ENCODE data around the gene TDRKH.

Gene TDRKH

DNA sequence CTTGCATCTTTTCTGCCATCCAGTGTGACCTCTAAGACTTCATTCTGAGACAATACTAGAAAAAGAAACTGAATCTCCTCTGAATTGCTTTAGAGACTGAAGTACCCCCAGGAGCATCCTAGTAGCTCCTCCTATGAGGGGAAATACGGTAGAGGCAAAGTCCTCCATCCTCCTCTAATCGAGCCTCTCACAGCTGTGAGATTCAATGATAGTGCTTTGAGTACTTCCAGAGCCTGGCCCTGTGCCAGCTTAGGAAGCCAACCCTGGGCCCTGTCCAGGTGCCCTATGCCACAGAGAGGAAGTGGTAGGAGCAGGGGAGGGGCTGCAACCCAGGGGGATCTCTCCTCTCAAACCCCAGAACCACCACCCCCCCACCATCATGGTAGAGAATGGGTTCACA, 30.6 kb upstream of the TDRKH start:
- no peak for DNase-seq

DNA sequence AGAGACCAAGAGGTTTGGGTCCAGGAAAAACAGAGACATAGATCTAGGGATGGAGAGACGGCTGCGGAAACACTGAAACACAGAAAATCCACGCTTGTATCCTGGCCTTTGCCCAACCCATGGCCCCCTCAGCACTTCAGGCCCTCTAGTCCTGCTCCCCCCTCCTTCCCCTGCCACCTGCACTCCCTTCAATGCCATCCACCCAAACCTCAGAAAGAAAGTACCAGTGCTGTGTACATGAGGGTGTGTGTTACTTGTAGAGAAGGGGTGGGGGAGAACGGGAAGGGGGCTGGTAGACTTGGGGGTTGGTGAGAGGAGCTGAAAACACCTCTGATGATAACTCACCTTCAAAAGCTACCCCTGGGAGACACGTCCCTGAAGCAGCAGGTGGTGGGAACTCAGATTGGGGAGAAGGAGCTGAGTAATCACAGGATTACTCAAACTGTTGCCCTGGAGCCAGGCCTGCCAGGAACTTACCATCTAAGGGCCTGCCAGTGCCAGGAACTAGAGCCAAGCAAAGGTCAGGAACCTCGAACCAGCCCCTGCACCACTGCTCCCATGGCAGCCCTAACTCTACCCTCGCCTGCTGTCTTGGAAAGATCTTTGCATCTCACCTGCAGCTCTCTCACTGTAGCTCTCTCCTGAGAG, 29.8 kb upstream of the TDRKH start:
- no peak for DNase-seq

DNA sequence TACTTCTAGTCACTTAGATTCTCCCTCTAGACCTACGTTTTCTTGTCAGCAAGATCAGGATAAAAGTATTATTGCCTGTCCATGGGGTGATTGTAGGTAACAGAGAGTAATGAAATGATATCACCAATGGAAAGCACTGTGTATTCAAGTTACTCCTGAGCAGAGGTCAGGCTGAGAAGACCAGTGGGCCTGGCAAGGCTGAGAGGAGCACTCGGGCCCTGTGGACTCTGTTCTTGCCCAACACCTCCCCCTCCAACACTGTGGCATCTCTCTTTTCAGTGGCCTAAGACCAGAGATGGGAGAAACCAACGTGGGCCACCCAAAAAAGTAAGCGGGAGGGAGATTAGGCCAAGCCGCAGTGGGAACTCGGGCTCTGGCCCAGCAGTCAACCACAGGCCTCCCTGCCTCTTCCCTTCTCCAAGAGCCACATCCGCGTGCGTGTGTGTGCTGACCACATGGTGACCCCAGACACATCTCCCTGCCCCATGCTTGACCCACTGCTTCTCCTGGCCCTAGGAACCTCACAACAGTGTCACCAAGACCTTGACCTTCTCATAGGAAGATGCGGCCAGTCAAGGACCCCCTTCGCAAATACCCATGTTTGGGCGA, 29.0 kb upstream of the TDRKH start:
- DNase-seq: no peak

DNA sequence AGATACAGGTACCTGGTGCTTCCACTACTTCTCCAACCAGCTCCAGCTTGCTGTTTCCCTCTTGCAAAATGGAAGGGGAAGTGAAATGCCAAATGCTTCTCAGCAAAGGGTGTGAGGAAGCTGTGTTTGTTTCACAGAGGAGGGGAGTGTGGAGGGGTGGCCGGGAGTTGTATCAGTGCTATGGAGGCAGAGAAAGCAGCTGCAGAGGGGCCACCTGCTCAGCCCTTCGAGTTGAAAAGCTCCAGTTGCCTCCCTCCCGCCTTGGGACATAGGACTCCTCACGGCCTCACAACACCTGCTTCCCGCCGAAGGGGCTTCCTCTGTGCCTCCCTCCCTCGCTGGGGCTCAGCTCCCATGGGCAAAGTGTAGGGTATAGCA, 27.0 kb upstream of the TDRKH start:
- no peak for DNase-seq

DNA sequence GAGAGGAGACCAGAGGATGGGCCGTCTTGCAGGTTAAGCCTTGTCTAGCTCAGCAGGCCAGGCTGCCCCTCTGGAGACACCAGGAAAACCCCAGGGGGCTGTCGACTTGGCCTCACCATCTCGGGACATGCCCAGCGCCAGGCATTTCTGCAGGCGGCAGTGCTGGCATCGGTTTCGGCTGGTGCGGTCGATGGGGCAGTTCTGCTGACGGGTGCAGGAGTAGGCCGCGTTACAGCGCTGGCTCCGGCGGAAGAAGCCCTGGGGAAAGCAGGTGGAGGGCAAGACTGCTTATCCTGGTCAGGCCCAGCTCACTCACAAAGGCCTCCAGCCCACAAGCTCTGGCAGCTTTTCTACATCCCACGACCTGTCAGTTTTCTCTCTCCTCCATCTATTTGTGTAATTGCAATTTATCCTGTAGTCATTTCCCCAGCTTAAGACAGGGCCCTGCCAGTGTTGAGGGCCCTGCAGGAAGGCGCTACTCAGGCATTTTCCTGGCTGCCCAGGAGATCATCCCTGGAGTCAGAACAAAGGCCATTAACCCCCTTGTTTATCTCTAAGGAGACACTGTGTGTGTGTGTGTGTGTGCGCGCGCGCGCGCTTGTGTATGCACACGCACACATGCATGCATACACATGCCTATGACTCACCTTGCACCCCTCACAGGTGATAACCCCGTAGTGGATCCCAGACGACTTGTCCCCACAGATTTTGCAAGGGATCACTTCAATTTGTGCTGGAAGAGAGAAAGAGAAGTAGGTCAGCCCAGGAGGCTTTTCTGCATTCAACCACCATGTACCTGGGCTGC, 26.4 kb upstream of the TDRKH start:
- no peak for DNase-seq

DNA sequence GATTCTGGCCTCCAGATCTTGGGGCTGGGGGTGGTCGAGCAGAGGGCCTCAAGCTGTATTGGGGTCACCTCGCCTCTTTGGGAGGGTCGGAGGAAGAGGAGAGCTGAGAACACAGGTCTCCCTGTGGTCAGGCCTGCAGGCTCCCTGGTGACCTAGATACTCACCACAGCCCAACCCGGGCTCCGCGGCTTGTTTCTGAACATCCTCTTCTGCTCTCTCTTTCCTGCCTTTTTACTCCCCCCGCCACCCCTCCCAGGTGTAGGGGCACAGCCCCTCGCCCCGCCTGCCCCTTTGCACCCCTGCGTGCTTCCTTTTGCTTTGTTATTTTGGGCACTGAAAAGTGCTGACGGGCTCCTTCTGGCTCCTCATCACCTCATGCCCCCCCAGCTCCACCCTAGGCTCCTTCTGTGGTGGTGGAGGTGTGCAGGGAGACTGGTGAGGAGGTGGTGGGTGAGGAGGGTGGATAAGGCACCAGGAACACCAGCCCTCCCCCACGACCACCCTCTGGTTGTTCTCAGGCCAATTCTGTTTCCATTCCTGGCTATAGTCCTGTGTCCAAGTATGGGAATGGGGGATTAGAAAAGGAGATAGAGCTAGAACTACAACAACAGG, 25.5 kb upstream of the TDRKH start:
- DNase-seq: no peak

DNA sequence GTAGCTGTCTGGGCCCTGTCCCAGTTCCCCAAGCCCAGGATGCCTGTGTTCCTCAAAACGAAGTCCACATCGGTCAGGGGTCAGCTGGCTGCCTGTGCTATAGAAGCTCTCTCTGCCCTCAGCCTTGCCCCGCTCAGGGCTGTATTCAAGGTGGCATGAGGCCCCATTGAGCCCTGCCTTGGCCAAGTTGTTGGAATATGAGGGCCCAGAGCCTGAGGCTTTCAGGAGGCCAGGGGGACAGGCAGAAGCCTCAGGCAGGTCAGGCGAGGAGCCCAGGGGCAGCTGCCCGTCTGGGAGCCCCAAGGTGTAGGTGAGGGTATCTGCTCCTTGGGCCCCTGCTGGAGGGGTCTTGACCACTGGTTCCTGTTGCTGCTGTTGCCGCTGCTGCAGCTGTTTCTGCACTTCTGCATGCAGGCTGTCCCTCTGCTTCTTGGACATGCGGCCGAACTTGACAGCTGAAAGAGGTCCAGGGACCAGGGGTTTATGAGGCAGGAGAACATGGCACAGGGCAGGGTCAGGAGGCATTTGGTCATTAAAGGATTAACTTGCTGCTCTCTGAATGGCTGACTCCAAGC, 24.8 kb upstream of the TDRKH start:
- DNase-seq: no peak

DNA sequence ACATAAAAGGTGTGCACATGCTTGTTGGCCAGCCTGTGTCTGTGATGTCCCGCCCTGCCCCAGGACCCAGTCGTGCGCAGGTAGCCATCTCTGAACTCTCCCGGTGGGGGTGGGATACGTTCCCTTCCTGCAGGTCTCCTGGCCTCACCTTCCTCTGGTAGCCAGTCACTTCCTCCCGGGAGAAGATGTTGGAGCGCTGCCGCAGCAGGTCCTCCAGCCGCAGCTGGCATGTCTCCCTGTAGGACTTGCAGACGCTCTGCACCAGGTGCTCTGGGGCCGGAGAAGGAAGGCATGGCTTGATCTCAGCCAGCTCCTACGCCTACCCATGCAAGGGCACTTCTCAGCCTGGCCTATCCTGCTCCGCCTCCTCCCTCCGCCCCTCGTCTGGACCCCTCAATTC, 24.1 kb upstream of the TDRKH start:
- DNase-seq: no peak

DNA sequence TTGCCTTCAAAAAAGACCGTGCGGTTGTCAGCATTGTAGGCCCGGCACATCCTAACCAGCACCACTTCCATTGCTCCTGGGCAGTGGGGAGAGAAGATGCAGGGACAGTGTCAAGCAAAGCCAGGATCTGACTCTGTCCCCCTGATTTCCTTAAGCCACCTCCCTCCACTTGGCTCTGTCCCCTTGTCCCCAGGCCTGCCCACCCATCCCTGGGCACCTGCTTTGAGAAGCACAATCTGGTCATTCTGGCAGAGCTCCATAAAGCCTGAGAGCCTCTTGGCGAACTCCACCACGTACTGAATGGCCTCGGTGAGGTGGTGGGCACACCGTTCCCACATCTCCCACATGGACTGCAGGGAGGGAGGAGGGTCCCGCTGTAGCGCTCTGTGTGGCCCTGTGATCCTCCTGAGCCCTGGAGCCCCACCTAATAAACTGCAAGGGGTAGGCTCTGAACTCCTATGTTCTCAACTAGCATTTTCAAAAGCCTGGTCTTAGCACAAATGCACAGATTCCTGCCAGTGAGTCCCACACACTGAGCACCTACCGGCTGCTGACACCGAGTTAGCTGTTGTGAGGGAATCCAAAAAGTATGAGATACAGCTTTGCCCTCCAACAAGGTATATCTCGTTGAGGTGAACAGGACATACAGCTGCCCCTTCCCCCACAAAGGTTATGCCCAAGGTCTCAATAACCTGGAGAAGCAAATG, 23.1 kb upstream of the TDRKH start:
- DNase-seq: no peak

DNA sequence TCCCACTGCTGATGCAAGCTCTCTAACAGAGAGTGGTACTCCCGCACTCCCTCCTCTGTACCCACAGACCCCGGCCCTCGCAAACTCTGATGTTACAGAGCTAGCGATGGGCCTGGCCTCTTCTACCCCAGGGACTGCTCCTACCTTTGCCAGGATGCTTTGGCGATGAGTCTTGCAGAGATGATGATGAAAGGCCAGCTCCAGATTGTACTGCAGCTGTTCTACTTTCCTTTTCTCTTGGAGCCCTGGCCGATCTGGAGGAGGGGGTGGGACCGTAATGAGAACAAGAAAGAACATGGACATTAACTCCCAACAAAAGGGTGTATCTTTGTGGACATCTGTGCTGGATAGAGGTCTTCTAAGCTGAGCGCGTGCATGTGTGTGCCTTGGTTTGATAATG, 20.9 kb upstream of the TDRKH start:
- no peak for DNase-seq

DNA sequence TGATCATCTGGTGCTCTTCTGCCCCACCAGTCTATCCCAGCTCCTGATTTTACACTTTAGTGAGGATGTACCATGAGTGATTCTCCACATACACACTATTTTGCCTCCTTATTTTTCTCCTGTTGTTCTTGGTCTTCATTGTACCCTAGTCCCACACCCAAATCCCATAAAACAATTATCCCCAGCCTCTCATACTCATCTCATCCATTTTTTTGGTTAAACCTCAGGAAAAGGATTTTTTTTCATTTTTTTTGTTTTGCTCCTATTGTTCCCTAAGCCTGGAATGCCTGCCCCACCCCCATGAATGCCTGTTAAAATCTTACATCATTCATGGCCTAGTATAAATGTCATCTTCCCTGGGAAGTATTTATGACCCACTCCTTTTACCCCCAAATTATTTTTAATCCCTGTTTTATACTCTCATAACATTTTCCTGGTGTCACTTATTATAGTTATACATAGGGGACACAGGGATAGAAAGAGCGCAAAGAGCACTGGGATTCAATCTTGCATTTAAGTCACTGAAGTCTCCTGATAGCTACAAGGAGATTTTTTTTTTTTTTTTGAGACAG, 19.8 kb upstream of the TDRKH start:
- DNase-seq: no peak

DNA sequence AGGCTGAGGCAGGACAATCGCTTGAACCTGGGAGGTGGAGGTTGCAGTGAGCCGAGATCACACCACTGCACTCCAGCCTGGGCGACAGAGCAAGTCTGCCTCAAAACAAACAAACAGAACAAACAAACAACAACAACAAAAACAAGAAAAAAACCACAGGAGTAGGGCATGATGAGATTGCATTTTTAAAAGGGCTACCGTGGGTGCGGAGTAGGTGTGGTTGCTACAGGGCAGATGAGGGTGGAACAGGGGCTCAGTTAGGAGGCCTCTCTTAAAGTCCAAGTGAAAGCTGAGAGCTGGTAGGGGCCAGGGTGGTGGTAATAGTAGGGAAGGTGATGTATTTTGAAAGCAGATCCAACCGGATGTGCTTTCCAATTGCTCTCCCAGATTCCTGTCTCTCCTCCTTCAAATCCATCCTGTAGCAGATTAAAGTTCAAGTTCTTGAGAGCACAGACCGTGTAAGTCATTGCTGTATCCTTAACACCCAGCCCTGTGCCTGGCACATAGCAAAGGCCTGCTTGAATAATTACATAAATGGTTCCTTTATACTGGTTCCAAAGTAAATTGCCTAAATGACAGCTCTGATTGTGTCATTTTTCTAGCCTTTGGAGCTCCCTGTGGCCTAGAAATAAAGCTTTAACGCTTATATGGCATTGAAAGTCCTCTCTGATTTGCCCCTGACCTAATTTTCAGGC, 19.1 kb upstream of the TDRKH start:
- no peak for DNase-seq

DNA sequence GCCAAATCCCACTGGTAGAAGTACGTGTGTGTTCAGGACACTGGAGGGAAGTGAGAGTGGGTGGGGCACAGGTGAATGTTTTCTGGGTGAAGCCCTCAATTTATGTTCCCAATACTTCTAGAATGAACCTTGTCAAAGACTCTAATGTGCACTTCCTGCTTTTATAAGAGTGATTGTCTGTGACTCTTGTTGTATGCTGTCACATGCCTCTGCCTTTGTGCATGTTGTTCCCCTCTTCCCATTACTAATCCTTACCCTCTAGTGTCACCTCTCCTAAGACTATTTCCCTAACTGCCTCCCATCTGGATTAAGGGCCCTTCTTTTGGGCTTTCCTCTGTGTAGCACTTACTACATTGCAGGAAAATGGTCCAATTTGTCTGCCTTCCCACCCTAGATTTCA, 17.5 kb upstream of the TDRKH start:
- DNase-seq: no peak

DNA sequence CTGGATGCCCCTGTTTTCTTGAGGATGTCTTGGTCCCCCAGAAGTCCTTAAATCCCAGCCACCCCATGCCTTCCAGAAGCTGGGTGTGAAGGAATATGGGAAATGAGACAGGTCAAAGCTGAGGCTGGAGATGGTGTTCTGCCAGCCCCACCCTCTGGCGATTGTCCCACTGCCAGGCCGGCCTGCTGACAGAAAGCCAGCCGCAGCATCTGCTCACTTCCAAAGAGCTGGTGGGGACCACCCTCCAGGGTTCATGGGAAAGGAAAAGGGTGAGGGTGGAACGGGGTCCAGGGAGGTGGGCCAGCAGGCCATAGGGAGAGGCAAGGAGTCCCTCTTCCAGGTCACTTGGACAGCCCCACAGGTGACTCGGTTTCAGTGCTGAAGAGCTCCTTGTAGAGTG, 16.8 kb upstream of the TDRKH start:
- DNase-seq: no peak

DNA sequence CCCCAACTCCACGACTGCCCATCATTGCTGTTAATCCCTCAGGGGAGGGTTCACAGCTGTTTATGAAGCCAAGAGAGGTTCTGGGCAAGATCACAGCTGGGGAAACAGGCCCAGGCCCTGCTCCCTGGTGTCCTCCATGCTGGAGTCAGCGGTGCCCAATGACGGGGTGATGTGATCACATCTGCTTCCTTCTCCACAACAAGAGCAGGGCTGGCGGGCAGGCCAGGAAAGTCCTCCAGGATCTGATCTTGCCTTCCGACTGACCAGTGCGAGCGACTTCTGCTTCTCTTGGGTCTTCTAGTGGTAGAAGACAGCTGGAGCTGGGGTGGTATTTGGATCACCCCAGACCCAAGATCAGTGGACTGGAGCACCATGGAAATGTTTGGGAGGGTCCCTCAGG, 15.9 kb upstream of the TDRKH start:
- DNase-seq: no peak

DNA sequence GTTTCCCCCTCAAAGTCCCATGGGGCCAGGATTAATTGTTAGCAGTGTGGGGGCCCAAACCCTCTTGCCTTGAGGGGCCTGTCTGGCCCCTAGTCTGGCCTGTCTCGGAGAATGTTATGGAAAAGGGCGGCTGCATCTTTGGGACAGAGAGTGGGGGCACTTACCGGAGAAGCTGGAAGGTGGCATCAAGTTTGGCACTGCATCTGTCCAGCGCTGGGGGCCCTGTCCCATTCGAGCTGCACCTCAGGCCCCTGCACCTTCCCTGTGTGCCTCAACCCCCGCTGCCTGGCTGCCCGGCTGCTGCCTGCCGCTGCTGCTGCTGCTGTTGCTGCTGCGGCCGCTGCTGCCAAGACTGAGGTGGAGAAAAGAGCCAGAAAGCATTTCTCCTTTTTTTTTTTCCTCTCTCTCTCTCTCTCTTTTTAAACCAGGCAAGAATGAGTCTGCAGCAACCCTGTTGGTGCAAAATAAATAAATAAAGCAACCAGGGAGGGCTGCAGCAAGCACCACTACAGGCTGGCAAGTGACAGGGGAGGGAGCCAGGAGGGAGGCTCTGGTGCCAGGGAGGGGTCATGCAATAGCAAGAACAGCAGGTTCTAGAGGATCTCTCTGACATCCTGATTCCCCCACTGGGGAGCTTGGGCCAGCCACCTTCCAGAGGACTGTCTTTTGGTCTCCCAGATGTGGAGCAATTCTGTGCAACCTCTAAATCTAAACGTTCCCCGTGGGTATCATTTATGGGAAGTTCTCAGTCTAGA, 14.9 kb upstream of the TDRKH start, which contains the start of gene LINGO4:
LINGO4 (minus strand) TSS at position 354 of the 755 bp plus-strand sequence. CDS start 2,715 bp downstream, outside the sequence.
- no peak for DNase-seq

DNA sequence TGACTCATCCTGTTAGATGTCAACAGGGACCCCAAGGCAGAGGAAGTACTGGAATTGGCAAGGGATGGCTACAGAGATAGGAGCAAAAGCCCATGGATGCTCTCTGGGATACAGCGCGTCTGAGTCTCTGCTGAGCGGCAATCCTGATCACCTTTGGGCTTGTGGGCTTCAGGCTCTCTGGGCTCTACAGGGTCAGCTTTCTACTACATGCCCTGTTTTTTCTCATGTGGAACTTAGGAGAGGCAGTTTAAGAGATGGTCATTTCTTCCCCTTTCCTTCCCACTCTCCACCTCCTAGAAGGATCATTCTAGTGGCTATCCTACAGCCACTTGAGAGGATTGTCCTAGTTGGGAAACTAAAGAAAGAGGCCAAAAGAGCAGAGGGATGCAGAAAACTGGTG, 13.6 kb upstream of the TDRKH start:
- no peak for DNase-seq

DNA sequence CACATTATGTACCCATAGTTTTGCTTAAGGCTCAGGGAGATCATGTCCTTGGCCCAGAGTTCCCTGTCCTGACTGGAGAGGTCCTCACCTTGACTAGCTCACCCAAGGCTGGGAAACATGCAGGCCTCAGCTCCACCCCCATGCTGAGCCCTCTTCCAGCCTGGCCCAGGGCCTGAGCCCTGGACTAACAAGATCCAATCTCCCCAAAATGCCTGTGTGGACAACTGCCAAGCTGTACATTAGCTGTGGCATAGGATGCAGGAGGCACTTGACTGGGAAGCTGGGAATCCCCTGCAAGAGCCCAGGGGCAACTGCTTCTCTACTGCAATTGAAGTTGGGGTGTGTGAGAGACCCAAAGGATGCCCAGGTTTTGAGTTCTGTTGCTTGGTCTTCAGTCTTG, 12.9 kb upstream of the TDRKH start:
- no peak for DNase-seq

DNA sequence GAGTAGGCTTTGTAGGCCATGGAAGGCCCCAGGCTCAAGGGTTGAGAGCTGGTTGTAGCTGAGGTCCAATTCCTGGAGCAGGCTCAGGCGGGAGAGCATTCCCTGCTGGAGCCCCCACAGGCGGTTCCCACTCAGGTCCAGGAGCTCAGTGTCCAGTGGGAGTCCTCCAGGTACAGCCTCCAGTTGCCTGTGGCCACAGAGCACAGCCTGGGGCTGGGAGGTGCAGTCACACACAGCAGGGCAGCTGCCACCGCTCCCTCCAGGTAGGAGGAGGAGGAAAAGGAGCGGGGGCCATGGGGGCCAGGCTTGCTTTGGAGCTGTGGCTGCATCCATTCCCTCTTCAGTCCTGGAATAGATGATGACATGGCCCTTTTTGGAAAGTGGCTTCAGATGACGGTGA, 12.1 kb upstream of the TDRKH start:
- DNase-seq: no peak

DNA sequence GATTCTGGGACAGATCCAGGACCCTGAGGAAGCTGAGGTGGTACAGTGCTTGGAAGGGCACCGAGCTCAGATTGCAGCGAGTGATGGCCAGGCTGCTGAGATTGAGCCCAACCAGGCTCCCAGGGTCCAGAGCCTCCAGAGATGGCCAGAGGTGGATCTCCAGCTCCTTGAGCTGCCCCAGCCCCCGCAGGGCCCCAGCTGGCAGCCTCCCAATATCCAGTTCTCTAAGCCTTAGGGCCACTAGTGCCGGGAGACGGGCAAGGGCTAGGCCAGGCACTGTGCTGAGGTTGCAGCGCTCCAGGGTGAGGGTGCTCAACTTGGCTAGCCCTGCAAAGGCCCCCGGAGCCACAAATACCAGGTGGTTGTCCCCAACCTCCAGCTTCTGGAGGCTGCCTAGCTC, 11.5 kb upstream of the TDRKH start:
- no peak for DNase-seq

DNA sequence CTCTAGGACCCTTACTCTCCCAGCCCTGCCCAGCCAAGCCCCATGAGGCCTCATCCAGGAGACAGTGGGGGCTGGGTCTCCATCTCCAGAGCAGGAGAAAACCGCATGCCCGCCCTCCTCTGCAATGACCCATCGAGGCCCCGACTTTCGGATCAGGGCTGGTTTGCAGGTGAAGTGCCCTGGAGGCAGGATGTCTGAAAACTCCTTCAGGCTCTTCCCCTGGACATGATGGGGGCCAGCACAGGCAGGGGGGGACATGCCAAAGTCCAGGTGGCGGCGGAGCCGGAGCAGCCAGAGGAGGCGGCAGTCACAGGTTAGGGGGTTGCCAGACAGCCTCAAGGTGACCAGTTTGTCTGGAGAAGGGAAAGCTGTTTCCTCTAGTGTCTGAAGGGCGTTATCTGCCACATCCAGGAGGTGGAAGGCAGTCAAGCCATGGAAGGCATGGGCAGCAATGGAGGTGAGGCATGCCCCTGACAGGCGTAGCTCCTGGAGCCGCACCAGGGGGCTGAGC, 11.1 kb upstream of the TDRKH start:
- no peak for DNase-seq
